GM23338 (cell line): Measurements from ENCODE around the gene EML3. TPM values are rescaled to one million over a fixed set of nuclear protein-coding genes. Genes with fewer than 3 reads are reported as not detected.

ENCODE experiments used
- ATAC-seq: fragments of 200-7000 bp; cut with Tn5 transposase; 3 replicates; pipeline ENCODE4 v1.9.1; 2020
- DNase-seq: peaks from one replicate; pipeline ENCODE4 v3.0.0-alpha.2; 2015; ENCODE audit warnings: low spot score
- H2AFZ ChIP-seq: fragments of 200-600 bp; sonication (generic); 2 replicates; pipeline ENCODE4 v1.8.0; 2016; ENCODE audit warnings: antibody characterized with exemption, mild to moderate bottlenecking, moderate library complexity
- H3F3A ChIP-seq: fragments of 200-600 bp; sonication (generic); replicated peaks from 2 replicates; pipeline ENCODE4 v1.8.0; 2017; ENCODE audit warnings: antibody characterized with exemption, mixed run types, low read depth
- H3K27ac ChIP-seq: fragments of 200-600 bp; sonication (generic); 2 replicates; pipeline ENCODE4 v1.6.1; 2016; ENCODE audit warnings: low read depth
- H3K27me3 ChIP-seq: fragments of 200-600 bp; sonication (generic); 2 replicates; pipeline ENCODE4 v1.8.0; 2016; ENCODE audit warnings: mild to moderate bottlenecking, mixed run types, moderate library complexity; ENCODE audit not compliant: insufficient read depth
- H3K36me3 ChIP-seq: fragments of 200-600 bp; sonication (generic); 2 replicates; pipeline ENCODE4 v1.8.0; 2016; ENCODE audit warnings: mild to moderate bottlenecking; ENCODE audit not compliant: insufficient read depth
- H3K4me1 ChIP-seq: fragments of 200-600 bp; sonication (generic); 2 replicates; pipeline ENCODE4 v1.8.0; 2016; ENCODE audit warnings: mild to moderate bottlenecking, moderate library complexity; ENCODE audit not compliant: insufficient read depth
- H3K4me2 ChIP-seq: fragments of 200-600 bp; sonication (generic); 2 replicates; pipeline ENCODE4 v1.7.1; 2017; ENCODE audit warnings: mixed run types
- H3K4me3 ChIP-seq: fragments of 200-600 bp; sonication (generic); 2 replicates; pipeline ENCODE4 v1.6.1; 2016; ENCODE audit warnings: mixed run types
- H3K79me2 ChIP-seq: fragments of 200-600 bp; sonication (generic); replicated peaks from 2 replicates; pipeline ENCODE4 v1.8.0; 2017; ENCODE audit warnings: mild to moderate bottlenecking; ENCODE audit not compliant: insufficient read depth
- H3K9me2 ChIP-seq: fragments of 200-600 bp; sonication (generic); 2 replicates; pipeline ENCODE4 v1.8.0; 2017; ENCODE audit not compliant: insufficient read depth
- H4K20me1 ChIP-seq: fragments of 200-600 bp; sonication (generic); replicated peaks from 2 replicates; pipeline ENCODE4 v1.8.0; 2017; ENCODE audit warnings: mild to moderate bottlenecking; ENCODE audit not compliant: insufficient read depth
- H3K27ac Mint-ChIP-seq: 2 replicates; pipeline ENCODE4 v1.8.0; 2020; ENCODE audit warnings: inconsistent platforms, mild to moderate bottlenecking, moderate library complexity, mixed read lengths
- H3K27me3 Mint-ChIP-seq: 3 replicates; pipeline ENCODE4 v1.8.0; 2022; ENCODE audit warnings: low read depth, mild to moderate bottlenecking, moderate library complexity, mixed read lengths, inconsistent platforms; ENCODE audit not compliant: insufficient read depth, poor library complexity
- H3K36me3 Mint-ChIP-seq: 3 replicates; pipeline ENCODE4 v1.8.0; 2021; ENCODE audit warnings: low read depth, mild to moderate bottlenecking, inconsistent platforms, moderate library complexity, mixed read lengths
- H3K4me1 Mint-ChIP-seq: 3 replicates; pipeline ENCODE4 v1.8.0; 2020; ENCODE audit warnings: mild to moderate bottlenecking, inconsistent platforms, mixed read lengths
- H3K4me3 Mint-ChIP-seq: 3 replicates; pipeline ENCODE4 v1.8.0; 2021; ENCODE audit warnings: moderate library complexity, mild to moderate bottlenecking, inconsistent platforms, mixed read lengths
- H3K9me3 Mint-ChIP-seq: 3 replicates; pipeline ENCODE4 v1.8.0; 2020; ENCODE audit warnings: moderate library complexity, mild to moderate bottlenecking, inconsistent platforms, mixed read lengths
- CREB1 ChIP-seq: fragments of 250-450 bp; sonication (Bioruptor Pico); IDR thresholded peaks from 2 replicates; pipeline ENCODE4 v1.5.0; 2020; ENCODE audit warnings: low read depth, mild to moderate bottlenecking, moderate library complexity
- EZH2 ChIP-seq: fragments of 200-600 bp; sonication (generic); IDR thresholded peaks from one replicate; pipeline ENCODE4 v1.8.0; 2017; ENCODE audit warnings: antibody characterized with exemption, mild to moderate bottlenecking, low read depth; ENCODE audit not compliant: unreplicated experiment
- EZH2phosphoT487 ChIP-seq: fragments of 200-600 bp; sonication (generic); IDR thresholded peaks from one replicate; pipeline ENCODE4 v1.8.1; 2018; ENCODE audit warnings: antibody characterized with exemption; ENCODE audit not compliant: unreplicated experiment
- JUNB ChIP-seq: IDR thresholded peaks from one replicate; pipeline ENCODE4 v1.6.1; 2016; ENCODE audit warnings: antibody characterized with exemption; ENCODE audit not compliant: unreplicated experiment
- NANOG ChIP-seq: IDR thresholded peaks from 2 replicates; pipeline ENCODE4 v1.6.1; 2016; ENCODE audit warnings: antibody characterized with exemption, borderline replicate concordance
- POLR2AphosphoS5 ChIP-seq: IDR thresholded peaks from 2 replicates; pipeline ENCODE4 v1.6.1; 2016; ENCODE audit warnings: antibody characterized with exemption, low read depth
- STAT1 ChIP-seq: IDR thresholded peaks from one replicate; pipeline ENCODE4 v1.6.1; 2016; ENCODE audit warnings: antibody characterized with exemption; ENCODE audit not compliant: unreplicated experiment
- ZNF114 ChIP-seq: fragments of 250-450 bp; sonication (Bioruptor Pico); IDR thresholded peaks from 2 replicates; pipeline ENCODE4 v1.5.0; 2020; ENCODE audit warnings: mild to moderate bottlenecking, moderate library complexity
- ZNF331 ChIP-seq: fragments of 250-450 bp; sonication (Bioruptor Pico); IDR thresholded peaks from 2 replicates; pipeline ENCODE4 v1.5.0; 2020; ENCODE audit warnings: low read depth, mild to moderate bottlenecking, moderate library complexity
- polyA plus RNA-seq: library from polyadenylated mRNA; unstranded; fragments of >200 nt; fragmentation: Nextera tagmentation; extraction: Ambion mirVana; gene quantifications from 2 replicates; pipeline ENCODE4 v1.2.1, GENCODE V29; 2016
- total RNA-seq: library from RNA; depleted of rRNA; stranded (reverse); fragments of >200 nt; shearing (Covaris generic); gene quantifications from 2 replicates; pipeline ENCODE4 v1.2.3, GENCODE V29; 2014
- TF ChIP-seq, protein P1 (sequence below): fragments of 250-450 bp; sonication (Bioruptor Pico); IDR thresholded peaks from 2 replicates; pipeline ENCODE4 v1.5.0; 2020; ENCODE audit warnings: mild to moderate bottlenecking, moderate library complexity
- TF ChIP-seq, protein P2 (sequence below), 2 experiments: fragments of 200-600 bp in 1 of 2; sonication (generic) in 1 of 2; conservative IDR thresholded peaks; 2 replicates each; pipeline versions ENCODE4 v1.5.1 to v1.6.1; 2016 to 2017; ENCODE audit warnings: antibody characterized with exemption in 2 of 2, low read depth in 2 of 2, mild to moderate bottlenecking in 2 of 2, moderate library complexity in 1 of 2
- TF ChIP-seq, protein P3 (sequence below): IDR thresholded peaks from one replicate; pipeline ENCODE4 v1.6.1; 2018; ENCODE audit warnings: antibody characterized with exemption; ENCODE audit not compliant: unreplicated experiment
- TF ChIP-seq, protein P4 (sequence below): IDR thresholded peaks from 2 replicates; pipeline ENCODE4 v1.6.1; 2016; ENCODE audit warnings: antibody characterized with exemption

Gene EML3
- total and polyA plus RNA-seq, 2 experiments from 2014 or later, result 15.4 to 17.1 TPM

GRCh38 chr11:62648185-62648966 lies 35.8 kb upstream of the EML3 start:
- peaks cover 2% of the 10 kb centered on the region; the same call in 1 of the 3 replicates for H3K9me3 Mint-ChIP-seq
- Histone ChIP-seq H3K4me2 (no peak overlapping the region), H3K27ac (no peak overlapping the region), H4K20me1 (peaks cover 13% of the 10 kb centered on the region), H3K27me3 (no peaks in the 10 kb centered on the region), H3F3A (peaks cover 22% of the 10 kb centered on the region; the same call in 1 of the 2 replicates), H2AFZ (no peak overlapping the region), H3K79me2 (peaks cover 52% of the 10 kb centered on the region), H3K9me2 (no peaks in the 10 kb centered on the region), H3K4me3 (no peak overlapping the region), H3K4me1 (peaks cover 9% of the 10 kb centered on the region; the same call in 1 of the 2 replicates), H3K36me3 (peaks cover 10% of the 10 kb centered on the region; the same call in 1 of the 2 replicates)
- H3K4me1 Mint-ChIP-seq, result peaks cover 18% of the 10 kb centered on the region
- peaks cover 13% of the 10 kb centered on the region for H3K27me3 Mint-ChIP-seq
- TF ChIP-seq, protein P1, sequence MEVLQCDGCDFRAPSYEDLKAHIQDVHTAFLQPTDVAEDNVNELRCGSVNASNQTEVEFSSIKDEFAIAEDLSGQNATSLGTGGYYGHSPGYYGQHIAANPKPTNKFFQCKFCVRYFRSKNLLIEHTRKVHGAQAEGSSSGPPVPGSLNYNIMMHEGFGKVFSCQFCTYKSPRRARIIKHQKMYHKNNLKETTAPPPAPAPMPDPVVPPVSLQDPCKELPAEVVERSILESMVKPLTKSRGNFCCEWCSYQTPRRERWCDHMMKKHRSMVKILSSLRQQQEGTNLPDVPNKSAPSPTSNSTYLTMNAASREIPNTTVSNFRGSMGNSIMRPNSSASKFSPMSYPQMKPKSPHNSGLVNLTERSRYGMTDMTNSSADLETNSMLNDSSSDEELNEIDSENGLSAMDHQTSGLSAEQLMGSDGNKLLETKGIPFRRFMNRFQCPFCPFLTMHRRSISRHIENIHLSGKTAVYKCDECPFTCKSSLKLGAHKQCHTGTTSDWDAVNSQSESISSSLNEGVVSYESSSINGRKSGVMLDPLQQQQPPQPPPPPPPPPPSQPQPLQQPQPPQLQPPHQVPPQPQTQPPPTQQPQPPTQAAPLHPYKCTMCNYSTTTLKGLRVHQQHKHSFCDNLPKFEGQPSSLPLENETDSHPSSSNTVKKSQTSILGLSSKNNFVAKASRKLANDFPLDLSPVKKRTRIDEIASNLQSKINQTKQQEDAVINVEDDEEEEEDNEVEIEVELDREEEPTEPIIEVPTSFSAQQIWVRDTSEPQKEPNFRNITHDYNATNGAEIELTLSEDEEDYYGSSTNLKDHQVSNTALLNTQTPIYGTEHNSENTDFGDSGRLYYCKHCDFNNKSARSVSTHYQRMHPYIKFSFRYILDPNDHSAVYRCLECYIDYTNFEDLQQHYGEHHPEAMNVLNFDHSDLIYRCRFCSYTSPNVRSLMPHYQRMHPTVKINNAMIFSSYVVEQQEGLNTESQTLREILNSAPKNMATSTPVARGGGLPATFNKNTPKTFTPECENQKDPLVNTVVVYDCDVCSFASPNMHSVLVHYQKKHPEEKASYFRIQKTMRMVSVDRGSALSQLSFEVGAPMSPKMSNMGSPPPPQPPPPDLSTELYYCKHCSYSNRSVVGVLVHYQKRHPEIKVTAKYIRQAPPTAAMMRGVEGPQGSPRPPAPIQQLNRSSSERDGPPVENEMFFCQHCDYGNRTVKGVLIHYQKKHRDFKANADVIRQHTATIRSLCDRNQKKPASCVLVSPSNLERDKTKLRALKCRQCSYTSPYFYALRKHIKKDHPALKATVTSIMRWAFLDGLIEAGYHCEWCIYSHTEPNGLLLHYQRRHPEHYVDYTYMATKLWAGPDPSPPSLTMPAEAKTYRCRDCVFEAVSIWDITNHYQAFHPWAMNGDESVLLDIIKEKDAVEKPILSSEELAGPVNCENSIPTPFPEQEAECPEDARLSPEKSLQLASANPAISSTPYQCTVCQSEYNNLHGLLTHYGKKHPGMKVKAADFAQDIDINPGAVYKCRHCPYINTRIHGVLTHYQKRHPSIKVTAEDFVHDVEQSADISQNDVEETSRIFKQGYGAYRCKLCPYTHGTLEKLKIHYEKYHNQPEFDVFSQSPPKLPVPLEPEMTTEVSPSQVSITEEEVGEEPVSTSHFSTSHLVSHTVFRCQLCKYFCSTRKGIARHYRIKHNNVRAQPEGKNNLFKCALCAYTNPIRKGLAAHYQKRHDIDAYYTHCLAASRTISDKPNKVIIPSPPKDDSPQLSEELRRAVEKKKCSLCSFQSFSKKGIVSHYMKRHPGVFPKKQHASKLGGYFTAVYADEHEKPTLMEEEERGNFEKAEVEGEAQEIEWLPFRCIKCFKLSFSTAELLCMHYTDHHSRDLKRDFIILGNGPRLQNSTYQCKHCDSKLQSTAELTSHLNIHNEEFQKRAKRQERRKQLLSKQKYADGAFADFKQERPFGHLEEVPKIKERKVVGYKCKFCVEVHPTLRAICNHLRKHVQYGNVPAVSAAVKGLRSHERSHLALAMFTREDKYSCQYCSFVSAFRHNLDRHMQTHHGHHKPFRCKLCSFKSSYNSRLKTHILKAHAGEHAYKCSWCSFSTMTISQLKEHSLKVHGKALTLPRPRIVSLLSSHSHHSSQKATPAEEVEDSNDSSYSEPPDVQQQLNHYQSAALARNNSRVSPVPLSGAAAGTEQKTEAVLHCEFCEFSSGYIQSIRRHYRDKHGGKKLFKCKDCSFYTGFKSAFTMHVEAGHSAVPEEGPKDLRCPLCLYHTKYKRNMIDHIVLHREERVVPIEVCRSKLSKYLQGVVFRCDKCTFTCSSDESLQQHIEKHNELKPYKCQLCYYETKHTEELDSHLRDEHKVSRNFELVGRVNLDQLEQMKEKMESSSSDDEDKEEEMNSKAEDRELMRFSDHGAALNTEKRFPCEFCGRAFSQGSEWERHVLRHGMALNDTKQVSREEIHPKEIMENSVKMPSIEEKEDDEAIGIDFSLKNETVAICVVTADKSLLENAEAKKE (CRISPR knock-in tag), result no peak
- no peak for TF ChIP-seq STAT1
- TF ChIP-seq ZNF114 (CRISPR knock-in tag), result no peak
- no peak for TF ChIP-seq NANOG
- no peak for TF ChIP-seq ZNF331 (CRISPR knock-in tag)
- TF ChIP-seq, protein P2, sequence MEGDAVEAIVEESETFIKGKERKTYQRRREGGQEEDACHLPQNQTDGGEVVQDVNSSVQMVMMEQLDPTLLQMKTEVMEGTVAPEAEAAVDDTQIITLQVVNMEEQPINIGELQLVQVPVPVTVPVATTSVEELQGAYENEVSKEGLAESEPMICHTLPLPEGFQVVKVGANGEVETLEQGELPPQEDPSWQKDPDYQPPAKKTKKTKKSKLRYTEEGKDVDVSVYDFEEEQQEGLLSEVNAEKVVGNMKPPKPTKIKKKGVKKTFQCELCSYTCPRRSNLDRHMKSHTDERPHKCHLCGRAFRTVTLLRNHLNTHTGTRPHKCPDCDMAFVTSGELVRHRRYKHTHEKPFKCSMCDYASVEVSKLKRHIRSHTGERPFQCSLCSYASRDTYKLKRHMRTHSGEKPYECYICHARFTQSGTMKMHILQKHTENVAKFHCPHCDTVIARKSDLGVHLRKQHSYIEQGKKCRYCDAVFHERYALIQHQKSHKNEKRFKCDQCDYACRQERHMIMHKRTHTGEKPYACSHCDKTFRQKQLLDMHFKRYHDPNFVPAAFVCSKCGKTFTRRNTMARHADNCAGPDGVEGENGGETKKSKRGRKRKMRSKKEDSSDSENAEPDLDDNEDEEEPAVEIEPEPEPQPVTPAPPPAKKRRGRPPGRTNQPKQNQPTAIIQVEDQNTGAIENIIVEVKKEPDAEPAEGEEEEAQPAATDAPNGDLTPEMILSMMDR (conservative IDR thresholded peaks at IDR 0.05; ENCODE audit: low read depth in 2 of 2), result no peak
- TF ChIP-seq, protein P3, sequence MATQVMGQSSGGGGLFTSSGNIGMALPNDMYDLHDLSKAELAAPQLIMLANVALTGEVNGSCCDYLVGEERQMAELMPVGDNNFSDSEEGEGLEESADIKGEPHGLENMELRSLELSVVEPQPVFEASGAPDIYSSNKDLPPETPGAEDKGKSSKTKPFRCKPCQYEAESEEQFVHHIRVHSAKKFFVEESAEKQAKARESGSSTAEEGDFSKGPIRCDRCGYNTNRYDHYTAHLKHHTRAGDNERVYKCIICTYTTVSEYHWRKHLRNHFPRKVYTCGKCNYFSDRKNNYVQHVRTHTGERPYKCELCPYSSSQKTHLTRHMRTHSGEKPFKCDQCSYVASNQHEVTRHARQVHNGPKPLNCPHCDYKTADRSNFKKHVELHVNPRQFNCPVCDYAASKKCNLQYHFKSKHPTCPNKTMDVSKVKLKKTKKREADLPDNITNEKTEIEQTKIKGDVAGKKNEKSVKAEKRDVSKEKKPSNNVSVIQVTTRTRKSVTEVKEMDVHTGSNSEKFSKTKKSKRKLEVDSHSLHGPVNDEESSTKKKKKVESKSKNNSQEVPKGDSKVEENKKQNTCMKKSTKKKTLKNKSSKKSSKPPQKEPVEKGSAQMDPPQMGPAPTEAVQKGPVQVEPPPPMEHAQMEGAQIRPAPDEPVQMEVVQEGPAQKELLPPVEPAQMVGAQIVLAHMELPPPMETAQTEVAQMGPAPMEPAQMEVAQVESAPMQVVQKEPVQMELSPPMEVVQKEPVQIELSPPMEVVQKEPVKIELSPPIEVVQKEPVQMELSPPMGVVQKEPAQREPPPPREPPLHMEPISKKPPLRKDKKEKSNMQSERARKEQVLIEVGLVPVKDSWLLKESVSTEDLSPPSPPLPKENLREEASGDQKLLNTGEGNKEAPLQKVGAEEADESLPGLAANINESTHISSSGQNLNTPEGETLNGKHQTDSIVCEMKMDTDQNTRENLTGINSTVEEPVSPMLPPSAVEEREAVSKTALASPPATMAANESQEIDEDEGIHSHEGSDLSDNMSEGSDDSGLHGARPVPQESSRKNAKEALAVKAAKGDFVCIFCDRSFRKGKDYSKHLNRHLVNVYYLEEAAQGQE, result no peak
- TF ChIP-seq POLR2AphosphoS5, result no peak
- no peak for TF ChIP-seq JUNB
- TF ChIP-seq EZH2phosphoT487, result no peak
- no peak for TF ChIP-seq CREB1
- TF ChIP-seq, protein P4, sequence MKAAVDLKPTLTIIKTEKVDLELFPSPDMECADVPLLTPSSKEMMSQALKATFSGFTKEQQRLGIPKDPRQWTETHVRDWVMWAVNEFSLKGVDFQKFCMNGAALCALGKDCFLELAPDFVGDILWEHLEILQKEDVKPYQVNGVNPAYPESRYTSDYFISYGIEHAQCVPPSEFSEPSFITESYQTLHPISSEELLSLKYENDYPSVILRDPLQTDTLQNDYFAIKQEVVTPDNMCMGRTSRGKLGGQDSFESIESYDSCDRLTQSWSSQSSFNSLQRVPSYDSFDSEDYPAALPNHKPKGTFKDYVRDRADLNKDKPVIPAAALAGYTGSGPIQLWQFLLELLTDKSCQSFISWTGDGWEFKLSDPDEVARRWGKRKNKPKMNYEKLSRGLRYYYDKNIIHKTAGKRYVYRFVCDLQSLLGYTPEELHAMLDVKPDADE, result no peak
- TF ChIP-seq EZH2, result no peak
- H3K36me3 Mint-ChIP-seq, result peaks cover 32% of the 10 kb centered on the region
- no peak overlapping the region for H3K27ac Mint-ChIP-seq
- no peak for ATAC-seq
- no peak overlapping the region; the same call in 2 of the 3 replicates for H3K4me3 Mint-ChIP-seq
- DNase-seq, result no peak
